Middle frontal gyrus (tissue), 1 donor: ENCODE data around the gene GABPB1.

Experiments
- DNase-seq: peaks from one replicate; pipeline ENCODE4 v3.0.0-alpha.2; 2015; ENCODE audit warnings: low spot score; ENCODE audit errors: extremely low spot score

The GABPB1 gene

DNA sequence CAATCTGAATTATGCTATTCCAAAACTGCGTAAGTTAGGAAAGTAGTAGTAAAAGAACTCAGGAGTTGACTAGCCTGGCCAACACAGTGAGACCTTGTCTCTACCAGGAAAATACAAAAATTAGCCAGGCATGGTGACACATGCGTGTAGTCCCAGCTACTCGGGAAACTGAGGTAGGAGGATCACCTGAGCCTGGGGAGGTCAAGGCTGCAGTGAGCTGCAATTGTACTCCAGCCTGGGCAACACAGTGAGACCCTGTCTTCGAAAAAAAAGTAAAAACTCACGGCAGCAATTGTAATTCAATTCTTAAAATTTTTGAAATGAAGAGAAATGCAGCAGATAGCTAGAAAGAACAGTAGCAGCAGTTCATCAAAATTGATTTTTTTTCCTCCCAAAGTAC is 9.7 kb downstream of the GABPB1 start:
- DNase-seq = no peak

DNA sequence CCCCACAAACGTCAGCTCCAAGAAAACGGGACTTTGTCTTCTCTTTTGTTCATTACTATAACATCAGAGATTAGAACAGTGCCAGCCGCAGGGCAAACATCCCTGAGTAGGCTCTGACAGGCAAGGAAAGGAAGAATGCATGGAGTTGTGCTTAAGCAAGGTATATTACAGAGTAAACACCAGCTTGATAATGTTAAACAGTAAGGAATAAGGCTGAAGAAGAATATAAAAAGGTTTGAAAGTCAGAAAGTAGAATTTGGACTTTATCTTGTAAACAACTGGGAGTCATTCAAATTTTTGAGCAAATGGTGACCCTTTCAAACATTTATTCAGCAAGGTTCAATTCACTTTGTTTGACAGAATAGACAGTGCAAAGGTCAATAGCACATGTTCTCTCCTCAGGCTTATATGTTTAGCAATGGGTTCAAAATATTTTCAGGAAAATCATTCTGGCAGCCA is 11.0 kb downstream of the GABPB1 start:
- no peak for DNase-seq

DNA sequence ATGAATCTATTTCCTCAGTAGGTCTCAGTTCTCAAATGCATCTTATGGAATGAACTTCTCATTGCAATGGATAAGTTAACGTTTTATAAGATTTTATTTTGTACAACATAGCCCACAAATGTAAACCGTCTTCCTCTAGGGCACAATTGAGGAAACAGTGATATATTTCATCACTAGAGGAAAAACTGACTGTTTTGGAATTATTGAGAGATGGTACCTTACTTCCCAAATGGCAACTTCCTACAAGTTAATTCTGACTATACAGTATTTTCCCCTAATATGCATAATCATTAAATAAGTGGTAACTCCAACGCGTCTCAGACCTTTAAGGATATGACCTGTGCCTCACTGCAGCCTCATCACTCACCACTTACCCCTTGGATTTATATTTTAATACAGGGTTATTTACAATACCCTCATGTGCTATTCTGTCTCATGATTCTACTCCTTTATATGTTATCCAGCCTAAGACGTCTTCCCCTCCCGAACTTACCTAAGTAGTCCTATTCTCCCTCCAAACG is 13.3 kb downstream of the GABPB1 start:
- no peak for DNase-seq

DNA sequence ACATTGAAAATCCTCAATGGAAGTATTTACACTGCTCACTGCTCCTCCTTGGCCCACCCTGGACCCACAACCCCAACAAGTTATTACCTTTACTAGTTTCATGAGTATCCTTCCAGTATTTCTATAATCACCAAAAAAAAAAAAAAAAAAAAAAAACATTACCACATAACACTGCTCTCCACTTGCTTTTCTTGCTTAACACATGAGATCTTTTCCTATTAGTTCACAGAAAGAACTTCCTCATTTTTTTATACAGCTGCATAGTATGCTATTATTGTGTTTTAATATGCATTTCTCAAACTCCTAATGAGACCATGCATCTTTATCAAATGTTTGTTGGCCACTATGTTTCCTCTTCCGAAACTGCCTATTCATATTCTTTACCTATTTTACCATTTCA is 14.6 kb downstream of the GABPB1 start:
- DNase-seq = no peak

DNA sequence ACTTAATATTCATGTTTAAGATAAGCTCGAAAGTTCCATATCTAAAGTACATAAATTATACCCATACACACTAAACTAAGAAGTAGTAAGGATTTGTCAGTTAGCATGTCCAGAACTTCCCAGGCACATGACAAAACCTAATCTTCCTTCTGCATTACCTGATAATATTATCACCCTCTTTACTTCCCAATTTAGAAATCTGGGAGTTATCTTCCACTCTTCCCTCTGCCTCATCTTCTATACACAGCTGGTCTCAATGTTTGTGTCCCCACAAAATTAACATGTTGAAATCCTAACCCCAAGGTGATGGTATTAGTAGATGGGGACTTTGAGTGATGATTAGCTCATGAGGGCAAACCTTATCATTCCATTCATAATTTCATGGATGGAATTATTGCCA is 15.3 kb downstream of the GABPB1 start:
- no peak for DNase-seq

DNA sequence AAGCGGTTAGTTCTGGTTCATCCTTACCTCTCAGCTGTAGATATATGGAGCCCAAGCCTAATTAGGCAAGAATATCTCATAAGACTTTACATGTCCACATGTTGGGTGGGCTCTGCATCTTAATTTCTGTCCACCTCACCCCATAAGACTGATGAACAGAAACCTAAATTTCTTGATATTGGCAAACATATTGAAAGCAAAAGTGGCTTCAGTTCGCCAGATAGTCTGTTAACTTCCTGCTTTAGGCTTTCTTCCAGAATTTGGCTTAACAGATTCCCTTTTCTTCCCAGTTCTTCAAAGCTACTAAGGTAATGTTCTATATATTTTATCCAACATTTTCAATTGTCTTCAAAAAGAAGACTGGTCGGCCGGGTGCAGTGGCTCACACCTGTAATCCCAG is 19.7 kb downstream of the GABPB1 start:
- DNase-seq = no peak

DNA sequence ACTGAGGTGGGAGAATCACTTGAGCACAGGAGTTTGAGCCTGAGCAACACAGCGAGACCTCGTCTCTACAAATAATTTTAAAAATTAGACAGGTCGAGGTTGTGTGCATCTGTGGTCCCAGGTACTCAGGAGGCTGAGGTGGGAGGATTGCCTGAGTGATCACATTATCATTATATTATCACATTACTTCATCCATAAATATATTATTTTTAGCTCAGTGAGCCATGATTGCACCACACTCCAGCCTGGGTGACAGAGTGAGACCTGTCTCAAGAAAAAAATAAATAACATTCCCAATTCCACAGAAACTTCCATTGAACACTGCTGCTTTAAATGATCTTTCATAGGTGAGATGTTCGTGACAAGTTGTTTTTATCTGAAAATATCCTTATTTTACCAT is 21.8 kb downstream of the GABPB1 start:
- DNase-seq = no peak

DNA sequence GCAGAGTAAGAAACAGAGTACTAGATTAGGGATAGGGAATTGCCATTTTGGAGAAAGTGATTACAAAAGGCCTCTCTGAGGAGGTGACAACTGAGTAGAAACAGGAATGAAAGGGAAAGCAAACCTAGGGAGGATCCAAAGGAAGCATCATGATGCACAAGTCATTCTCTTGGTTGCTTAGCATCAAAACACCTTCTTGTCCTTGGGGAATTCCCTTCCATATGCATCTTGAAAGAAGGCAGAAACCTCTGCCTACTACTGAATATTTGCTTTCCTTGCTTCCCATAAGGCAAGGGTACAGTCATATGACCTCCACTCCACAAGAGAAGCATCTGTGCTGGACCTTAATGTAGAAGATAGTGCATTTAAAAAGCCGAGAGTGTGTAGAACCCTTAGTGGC is 24.1 kb downstream of the GABPB1 start:
- DNase-seq = no peak

DNA sequence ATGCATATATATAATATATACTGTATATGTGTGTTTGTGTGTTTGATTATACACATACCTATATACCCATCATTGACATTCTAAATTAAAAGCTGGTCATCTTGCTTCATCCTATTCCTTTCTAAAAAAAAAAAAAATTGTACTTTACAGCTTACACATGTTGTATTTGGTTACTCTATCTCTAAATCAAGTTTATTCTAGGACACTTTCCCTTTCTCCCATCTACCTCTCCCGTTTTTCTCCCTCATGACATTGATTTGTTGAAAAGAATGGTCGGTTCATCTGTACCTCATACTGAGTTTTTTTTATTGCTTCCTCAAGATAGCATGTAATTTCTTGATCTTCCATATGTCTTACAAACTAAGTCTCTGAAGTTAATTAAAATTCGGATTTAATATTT is 26.9 kb downstream of the GABPB1 start:
- DNase-seq = no peak

DNA sequence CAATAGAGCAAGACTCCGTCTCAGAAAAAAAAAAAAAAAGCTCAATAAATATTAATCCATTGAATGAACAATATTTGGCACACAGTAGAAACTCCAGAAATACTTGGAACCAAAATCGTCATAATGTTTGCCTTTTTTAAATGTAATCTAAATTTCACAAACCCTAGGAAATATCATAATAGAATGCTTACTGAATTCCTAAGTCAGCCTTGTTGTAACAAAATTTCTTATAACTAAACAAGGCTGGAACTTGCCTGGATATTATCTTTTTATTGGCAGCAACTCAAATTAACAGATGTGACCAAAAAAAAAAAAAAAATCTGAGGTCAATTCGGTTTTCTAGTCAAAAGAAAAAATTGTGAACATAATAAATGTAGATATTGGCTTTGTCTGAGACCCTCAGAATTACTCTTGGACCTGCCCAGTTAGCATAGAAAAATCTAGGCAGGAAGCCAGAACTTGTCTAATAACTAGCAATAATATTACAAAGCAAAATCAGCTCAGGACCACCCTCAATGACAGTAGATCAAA is 33.3 kb downstream of the GABPB1 start:
- no peak for DNase-seq

DNA sequence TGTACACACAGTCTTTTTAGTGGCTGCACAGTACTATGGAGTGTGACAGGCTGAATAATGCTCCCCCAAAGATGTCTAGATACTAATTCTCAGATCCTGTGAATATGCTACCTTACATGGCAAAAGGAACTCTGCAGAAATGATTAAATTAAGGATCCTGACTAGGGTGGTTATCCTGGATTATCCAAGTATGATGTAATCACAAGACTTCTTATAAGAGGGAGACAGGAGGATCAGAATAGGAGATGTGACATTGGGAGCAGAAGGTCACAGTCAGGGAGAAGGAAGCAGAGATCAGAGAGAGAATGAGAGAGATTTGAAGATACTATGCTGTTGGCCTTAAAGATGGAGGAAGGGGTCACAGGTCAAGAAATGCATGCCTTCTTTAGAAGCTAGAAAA is 34.5 kb downstream of the GABPB1 start:
- DNase-seq = no peak

DNA sequence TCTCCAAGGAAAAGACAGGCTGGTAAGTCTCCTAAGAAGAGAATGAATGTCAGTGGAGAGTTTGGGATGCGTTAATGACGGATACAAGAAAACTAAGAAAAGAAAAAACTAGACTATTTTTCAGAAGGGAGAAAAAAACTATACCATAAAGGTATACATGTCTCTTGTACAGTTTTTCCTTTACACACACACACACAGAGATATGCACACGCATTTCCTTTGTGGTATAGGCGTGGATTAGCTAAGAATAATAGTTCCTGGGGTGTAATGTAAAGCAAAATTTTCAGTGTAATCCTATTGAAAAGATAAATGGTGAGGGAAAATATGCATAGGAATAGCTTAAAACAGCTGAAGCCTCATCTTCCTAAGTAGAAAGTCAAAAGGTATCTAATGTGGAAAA is 36.3 kb downstream of the GABPB1 start:
- no peak for DNase-seq

DNA sequence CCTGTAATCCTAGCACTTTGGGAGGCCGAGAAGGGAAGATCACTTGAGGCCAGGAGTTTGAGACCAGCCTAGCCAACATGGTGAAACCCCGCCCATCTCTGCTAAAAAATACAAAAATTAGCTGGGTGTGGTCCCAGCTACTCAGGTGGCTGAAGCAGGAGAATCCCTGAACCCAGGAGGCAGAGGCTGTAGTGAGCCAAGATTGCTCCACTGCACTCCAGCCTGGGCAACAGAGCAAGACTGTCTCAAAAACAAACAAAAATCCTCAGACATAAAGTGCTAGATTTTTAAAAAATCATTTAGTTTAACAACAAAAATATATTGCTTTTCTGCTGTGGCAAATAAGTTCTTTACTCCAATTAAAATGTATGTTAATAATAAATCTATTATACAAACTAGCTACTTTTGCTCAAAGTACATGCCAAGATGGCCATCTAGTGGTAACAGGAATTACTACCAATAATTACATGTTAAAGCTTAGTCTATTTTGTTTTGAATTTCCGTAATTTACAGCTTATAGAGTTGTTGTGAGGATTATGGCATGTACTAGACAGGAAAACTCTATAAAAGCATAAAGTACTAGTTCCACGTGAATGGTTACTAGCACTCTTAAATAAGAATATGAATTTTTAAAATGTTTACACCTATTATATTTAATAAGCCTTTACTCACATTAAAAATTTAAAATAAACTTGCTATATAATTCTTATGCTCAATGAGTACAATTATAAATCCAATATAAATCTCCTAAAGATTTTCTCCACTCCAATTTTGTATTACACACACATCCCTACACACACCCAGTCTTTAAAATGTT is 39.0 kb downstream of the GABPB1 start:
- DNase-seq = no peak

DNA sequence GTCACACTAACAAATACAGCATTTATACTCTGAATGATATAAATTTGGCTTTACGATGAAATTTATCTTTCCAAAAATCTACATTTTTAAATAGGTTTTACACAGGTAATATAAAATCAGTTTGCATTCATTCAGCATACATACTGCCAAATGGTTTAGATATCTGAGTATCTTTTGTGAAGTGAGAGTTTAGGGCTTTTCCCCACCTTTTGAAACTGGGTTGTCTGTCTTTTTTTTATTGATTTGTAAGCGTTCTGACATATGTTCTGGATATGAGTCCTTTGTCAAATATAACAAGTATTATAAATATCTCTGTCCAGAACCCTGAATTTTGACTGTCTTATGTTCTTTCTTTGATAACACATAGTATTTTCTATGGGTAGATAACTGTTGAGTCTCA is 42.4 kb downstream of the GABPB1 start:
- DNase-seq = no peak

DNA sequence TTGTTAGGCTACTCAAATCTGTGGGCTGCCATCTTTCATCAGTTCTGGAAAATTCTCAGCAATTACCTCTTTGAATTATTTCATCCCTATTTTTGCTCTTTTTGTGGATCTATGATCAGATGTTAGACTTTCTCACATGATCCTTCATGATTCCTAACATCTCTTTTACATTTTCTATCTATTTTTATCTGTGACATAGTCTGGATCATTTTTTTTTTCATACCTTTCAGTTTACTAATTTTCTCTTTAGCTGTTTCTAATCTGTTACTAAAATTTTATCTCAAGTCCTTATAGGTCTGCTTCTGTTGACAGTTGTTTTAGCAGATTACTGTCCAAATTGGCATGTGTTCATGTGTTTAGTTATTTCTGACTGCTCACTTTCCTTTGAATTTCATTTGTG is 47.2 kb downstream of the GABPB1 start:
- no peak for DNase-seq

DNA sequence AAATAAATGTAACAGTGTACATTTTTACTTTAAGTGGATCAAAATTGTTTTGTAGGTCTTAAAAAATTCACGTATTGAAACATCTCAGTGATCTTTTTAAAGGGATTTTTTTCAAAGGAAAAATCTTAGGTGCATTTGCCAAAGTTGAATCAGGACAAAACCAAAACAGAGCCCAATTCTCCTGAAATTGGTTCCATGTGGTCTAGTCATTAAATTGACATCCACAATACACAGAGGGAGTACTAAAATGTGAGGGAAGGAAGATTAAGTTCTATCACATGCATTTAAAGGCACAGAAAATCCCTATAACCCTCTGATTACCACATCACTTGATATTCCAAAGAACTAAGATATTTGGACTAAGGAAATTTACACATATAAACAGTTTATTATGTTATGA is 50.2 kb downstream of the GABPB1 start:
- DNase-seq = no peak

DNA sequence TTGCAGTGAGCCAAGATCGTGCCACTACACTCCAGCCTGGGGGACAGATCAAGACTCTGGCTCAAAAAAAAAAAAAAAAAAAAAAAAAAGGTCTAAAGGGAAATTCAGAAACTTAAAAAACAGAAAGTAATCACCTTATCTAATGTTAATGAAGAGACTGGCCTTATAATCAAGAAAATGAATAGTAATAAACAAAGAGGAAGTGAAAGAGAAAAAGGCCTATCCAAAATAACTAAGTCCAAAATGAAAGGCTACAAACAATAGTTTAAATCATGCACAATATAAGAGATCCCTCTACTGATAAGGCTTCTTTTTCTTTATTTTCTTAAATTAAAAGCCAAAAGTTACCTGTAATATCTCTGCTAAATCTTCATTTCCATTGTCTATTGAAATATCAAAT is 52.4 kb downstream of the GABPB1 start:
- no peak for DNase-seq

DNA sequence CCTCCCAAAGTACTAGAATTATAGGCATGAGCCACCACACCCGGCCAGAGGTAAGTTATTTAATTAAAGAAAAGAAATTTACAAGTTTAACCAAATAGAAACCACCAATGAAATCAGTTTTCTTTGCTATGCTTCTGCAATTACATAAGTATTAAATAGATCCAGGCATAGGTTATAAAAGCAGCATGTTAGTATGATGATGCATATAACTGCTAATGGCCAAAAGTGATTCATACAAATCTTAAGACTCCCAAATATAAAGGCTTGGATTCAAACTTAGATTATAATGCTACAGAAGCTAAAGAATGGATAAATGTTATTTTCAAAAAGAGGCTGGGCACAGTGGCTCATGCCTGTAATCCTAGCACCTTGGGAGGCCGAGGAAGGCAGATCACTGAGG is 56.7 kb downstream of the GABPB1 start:
- no peak for DNase-seq

DNA sequence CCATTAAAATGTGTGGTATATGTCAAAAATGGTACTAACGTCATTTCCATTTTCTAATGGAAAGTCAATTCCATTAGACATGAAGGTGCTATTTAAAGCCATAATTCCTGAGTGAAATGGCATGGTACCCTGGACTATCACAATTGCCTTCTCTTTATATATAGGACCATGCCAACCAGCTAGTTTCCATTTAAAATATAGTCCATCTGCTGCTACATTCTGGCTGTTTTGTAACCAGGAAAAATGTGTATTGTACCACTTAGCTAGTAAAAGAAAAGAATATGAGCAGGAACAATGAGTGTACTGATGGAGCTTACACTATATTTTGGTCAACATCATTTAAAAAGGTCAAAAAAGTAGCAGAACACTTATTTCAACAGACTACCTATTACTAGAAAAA is 59.0 kb downstream of the GABPB1 start:
- no peak for DNase-seq

DNA sequence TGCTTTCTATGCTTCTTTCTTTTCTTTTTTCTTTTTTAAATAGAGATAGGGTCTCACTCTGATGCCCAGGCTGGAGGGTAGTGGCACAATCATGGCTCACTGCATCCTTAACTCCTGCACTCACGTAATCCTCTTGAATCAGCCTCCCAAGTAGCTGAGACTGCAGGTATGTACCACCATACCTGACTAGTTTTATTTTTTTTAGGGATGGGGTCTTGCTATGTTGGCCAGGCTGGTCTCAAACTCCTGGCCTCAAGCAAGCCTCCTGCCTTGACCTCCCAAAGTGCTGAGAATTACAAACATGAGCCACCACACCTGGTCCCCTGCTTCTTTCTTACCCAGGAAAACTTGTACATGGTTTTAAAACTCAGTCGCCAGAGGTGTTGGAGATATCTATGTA is 65.2 kb downstream of the GABPB1 start:
- DNase-seq = no peak

DNA sequence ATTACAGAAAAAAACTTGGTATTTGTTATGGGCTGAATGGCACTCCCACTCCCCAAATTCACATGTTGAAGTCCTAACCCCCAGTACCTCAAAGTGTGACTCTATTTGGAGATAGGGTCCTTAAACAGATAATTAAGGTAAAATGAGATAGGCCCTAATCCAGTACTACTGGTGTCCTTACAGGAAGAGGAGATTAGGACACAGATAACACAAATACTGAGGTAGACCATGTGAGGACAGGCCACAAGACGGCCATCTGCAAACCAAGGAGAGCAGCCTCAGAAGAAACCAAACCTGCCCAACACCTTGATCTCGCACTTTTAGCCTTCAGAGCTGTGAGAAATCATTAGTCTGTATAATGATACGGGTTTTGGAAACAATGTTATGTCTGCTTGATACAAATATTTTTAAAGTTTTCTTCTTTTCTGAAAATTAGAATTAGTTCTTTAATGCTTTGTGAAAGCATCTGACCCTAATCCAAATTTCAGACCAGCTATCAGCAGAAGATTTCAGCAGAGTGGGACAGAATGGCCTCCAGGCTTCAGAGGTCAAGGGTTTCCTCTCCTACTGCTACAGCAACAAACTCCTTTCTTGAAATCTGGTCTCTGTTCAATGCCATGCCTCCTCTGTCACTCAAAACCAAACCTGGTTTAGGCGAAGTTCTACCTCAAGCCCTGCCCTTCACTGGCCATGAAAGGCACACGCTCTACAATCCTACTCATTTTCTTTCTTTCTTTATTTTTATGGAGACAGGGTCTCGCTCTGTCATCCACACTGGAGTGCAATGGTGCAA is 67.5 kb downstream of the GABPB1 start:
- no peak for DNase-seq

DNA sequence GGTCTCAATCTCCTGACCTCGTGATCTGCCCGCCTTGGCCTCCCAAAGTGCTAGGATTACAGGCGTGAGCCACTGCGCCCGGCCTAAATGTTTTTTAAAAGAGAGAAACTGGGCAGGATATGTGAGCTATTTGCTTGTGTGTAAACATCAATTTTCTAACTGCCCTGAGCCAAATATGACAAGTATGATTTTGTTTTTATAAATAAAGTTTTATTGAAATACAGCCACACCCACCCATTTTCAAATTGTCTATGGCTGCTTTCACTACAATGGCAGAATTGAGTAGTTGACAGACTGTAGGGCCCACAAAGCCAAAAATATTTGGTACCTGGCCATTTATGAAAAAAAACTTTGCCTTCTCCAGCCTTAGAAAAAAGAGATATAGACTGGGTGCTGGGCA is 73.6 kb downstream of the GABPB1 start:
- no peak for DNase-seq
